ENCODE results near the gene MTHFD2L. TPM values are rescaled to one million over a fixed set of nuclear protein-coding genes. Genes with fewer than 3 reads are reported as not detected.

Gene MTHFD2L
- total and polyA plus RNA-seq, 8 donors: 4.9 to 11.4 (median 6.8) TPM

DNA sequence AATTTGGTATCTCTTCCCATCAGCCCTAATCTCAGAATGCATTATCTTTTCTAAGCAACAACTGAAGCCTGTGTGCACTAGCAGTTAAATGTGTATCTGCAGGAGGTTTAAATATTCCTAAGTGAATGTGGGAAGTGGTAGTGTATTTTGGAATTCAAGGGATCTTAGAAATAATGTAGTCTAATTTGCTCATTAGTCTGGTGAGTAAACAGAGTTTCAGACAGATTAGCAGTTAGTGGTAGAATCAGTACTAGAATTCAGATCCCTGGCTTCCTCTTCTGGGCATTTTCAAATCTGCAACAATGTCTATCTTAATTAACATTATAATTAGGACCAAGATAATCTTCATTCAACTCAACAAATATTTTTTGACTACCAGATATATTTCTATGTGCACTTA is 47.2 kb upstream of the MTHFD2L start:
- Histone ChIP-seq H3K9me3 (no peaks in the 10 kb centered on the region), H3K27me3 (no peaks in the 10 kb centered on the region), H3K27ac (peak overlapping the region in 2 of 4 donors; percentile 77 to 81), H3K4me3 (no peak overlapping the region), H3K36me3 (no peaks in the 10 kb centered on the region), H3K4me1 (peaks cover 0 to 43% (median 15%) of the 10 kb centered on the region in 3 donors)
- FAIRE-seq (no peak), ATAC-seq (no peak), DNase-seq (no peak)
- intact Hi-C loops (cut with DNase I): no loop called here
- TF ChIP-seq, protein P1, sequence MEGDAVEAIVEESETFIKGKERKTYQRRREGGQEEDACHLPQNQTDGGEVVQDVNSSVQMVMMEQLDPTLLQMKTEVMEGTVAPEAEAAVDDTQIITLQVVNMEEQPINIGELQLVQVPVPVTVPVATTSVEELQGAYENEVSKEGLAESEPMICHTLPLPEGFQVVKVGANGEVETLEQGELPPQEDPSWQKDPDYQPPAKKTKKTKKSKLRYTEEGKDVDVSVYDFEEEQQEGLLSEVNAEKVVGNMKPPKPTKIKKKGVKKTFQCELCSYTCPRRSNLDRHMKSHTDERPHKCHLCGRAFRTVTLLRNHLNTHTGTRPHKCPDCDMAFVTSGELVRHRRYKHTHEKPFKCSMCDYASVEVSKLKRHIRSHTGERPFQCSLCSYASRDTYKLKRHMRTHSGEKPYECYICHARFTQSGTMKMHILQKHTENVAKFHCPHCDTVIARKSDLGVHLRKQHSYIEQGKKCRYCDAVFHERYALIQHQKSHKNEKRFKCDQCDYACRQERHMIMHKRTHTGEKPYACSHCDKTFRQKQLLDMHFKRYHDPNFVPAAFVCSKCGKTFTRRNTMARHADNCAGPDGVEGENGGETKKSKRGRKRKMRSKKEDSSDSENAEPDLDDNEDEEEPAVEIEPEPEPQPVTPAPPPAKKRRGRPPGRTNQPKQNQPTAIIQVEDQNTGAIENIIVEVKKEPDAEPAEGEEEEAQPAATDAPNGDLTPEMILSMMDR (IDR thresholded peaks at IDR 0.05): no peak

DNA sequence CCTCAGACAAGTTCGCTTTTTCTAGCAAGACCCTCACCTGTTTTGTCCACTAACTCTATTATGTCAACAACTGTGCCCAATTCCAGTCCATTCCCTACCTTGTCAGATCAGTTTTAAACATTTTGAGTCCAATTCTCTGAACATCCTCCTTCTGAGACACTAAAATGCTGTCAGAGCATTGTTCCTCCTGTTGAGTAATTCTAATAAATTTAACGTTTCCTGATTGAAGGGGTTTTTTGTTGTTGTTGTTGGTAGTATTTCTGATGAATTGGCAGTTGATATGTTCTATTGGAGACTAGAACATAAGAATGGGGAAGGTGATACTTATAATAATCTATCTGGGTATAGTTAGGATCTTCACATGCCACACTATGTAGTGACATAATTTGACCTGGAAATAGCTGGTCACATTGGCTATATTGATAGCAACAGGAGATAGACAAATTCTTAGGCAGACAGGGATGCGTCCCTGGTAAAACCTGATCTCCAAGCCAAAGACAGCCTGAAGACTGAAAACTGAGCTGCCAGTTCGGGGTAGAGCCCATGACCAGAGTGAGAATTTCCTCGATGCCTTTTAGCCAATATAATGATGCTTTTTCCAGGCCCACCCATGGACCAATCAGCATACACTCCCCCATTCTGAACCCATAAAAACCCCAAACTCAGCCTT is 46.5 kb upstream of the MTHFD2L start:
- Histone ChIP-seq H3K27me3 (no peaks in the 10 kb centered on the region), H3K36me3 (no peaks in the 10 kb centered on the region), H3K4me1 (peaks cover 0 to 42% (median 9%) of the 10 kb centered on the region in 3 donors), H3K4me3 (no peak overlapping the region), H3K9me3 (no peaks in the 10 kb centered on the region), H3K27ac (peak overlapping the region in 2 of 4 donors; percentile 40 to 81)
- TF ChIP-seq, protein P1 (IDR thresholded peaks at IDR 0.05): no peak
- DNase-seq: no peak
- no peak for FAIRE-seq
- intact Hi-C loops (cut with DNase I): no loop called here
- no peak for ATAC-seq
- WGBS, 2 donors: 84 to 87% methylated on average over 5 of the region's 5 CpGs

DNA sequence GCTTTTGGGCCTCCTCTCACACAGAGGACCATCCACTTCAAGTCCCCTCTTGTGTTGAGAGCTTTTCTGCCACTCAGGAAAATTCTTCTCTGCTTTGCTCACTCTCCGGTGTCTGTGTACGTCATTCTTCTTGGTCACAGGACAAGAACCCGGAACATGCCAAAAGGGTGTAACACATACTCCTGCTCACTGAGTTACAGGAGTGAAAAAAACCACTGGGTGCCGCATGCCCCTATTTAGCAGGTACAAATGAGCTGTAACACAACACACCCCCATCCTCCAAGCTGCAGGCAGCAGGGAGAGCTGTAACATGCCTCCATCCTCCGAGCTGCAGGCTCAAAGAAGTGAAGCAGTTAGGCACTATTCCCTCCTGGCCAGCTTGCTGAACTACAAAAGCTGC is 45.9 kb upstream of the MTHFD2L start:
- ATAC-seq (peak in 3 of 4 donors; percentile 7 to 44 (median 14)), FAIRE-seq (no peak), DNase-seq (no peak)
- no peak overlapping the region for H3K4me3 ChIP-seq
- H3K27ac ChIP-seq: peak overlapping the region in 2 of 4 donors; percentile 40 to 81
- no peaks in the 10 kb centered on the region for H3K9me3 ChIP-seq
- peaks cover 0 to 44% (median 14%) of the 10 kb centered on the region in 3 donors for H3K4me1 ChIP-seq
- TF ChIP-seq, protein P1 (IDR thresholded peaks at IDR 0.05): no peak
- H3K36me3 ChIP-seq: no peaks in the 10 kb centered on the region
- intact Hi-C loops (cut with DNase I): no loop called here
- WGBS, 2 donors: 75 to 83% methylated on average over 5 of the region's 5 CpGs
- H3K27me3 ChIP-seq: no peaks in the 10 kb centered on the region

DNA sequence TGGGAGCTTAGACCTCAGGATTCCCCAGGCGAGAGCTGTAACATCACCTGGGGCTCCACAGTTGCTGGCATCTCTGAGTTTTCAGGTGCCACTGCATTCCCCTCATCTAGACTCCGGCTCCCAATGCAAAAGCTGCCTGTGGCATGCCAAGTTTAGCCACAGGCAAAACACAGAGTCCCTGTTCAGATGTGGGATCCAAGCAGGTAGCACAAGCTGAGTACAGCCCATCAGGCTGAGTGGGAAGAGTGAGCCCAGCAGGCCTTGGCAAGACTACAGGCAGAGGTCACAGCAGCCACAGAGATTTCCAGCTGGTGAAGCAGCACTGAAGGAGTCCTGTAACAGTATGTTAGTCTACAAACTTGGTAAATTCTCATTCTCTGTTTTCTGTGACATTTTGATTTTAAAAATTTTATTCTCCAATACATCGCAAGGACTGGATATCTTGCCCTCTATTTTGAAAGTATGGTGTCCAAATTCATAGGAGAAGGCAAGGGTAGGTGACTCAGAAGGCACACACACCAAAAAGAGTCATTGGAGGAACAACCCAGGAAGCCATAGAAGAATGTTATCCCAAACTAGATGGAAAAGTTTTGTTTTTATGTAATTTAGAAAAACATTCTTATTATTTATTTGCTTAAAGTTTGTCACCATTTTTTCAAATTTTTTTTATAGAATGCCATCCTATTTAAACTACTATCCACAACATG is 45.4 kb upstream of the MTHFD2L start:
- Histone ChIP-seq H3K9me3 (no peaks in the 10 kb centered on the region), H3K27me3 (no peaks in the 10 kb centered on the region), H3K4me3 (no peak overlapping the region), H3K27ac (peak overlapping the region in 2 of 4 donors; percentile 37 to 40), H3K4me1 (peaks cover 4 to 47% (median 15%) of the 10 kb centered on the region in 3 donors), H3K36me3 (no peaks in the 10 kb centered on the region)
- intact Hi-C loops (cut with DNase I): no loop called here
- FAIRE-seq (no peak), DNase-seq (no peak), ATAC-seq (no peak)
- TF ChIP-seq, protein P1 (IDR thresholded peaks at IDR 0.05): no peak
- WGBS, 2 donors: 93 to 100% methylated on average over 3 of the region's 3 CpGs

DNA sequence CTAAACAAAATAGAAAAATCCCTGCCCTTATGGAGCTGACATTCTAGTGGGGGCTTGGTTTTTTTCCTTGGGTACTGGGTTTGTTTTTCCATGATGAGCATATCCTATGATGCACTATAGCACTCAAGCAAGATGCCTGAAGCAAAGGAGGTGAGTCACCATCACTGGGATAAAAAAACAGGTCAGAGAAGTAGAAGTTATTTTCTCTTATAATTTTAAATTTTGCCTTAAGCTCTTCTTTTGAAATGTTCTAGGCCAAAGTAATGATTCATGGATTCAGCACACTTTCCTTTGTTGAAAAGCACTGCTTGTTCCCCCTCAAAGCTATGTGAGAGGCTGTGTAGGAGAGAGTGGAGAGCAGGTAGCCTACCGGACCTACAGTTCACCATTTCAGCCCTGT is 43.7 kb upstream of the MTHFD2L start:
- Histone ChIP-seq H3K9me3 (no peaks in the 10 kb centered on the region), H3K4me1 (peaks cover 8 to 44% (median 14%) of the 10 kb centered on the region in 3 donors), H3K27me3 (no peaks in the 10 kb centered on the region), H3K36me3 (no peaks in the 10 kb centered on the region), H3K27ac (no peak overlapping the region), H3K4me3 (no peak overlapping the region)
- TF ChIP-seq, protein P1 (IDR thresholded peaks at IDR 0.05): no peak
- FAIRE-seq: no peak
- ATAC-seq: no peak
- no peak for DNase-seq
- intact Hi-C loops (cut with DNase I): no loop called here
- WGBS, 2 donors: 94 to 98% methylated on average over 1 of the region's 1 CpG

Measured in pancreas (tissue), 10 donors.